HG03135 (cell line): ENCODE measurements around the gene PPAT.
"Not testable (repeated sequence)": the region's sequence is repeated elsewhere in the genome, so short reads cannot be mapped to it uniquely, and the experiment has no call there.

Experiments
- ATAC-seq: cut with Tn5 transposase; IDR thresholded peaks from one replicate; pipeline ENCODE4 v1.9.1; 2021; ENCODE audit warnings: mild to moderate bottlenecking, moderate library complexity; ENCODE audit not compliant: unreplicated experiment

PPAT gene

DNA sequence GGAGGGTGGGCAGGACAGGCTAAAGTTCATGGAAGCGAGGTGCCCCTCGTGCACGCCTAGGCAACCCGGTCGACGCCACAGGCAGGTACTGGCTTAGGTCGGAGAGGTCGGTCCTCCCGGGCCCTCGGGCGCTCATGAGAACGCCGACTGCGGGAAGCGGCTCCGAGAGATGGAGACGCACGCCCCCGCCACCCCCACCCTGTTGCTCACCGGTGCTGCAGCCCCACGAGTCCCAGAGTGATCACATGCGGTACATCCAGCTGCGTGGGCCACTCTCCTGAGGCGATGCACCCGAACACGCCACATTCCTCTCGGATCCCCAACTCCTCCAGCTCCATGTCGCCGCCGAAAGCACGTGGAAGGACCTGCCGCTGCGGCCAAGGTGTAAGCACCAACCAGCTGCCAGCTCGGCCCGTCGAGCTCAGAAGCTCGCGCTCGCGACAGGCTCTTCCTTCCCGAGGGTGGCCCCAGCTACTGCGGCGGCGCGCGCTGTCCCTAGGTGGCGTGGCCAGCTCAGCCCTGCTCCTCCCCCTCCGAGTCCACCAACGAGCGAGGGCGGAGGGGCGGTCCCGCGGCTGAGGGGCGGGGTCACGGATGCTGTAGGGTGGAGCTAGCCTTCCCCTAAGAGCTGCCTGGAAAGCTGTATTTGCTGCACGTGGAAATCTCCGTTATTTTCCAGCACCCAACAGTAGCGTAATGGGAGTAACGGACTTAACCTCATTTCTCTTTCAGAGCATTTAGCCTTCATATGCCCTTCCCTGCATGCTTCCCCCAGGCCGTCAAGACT, at the start of gene PPAT:
PPAT (minus strand) TSS at position 476 of the 787 bp plus-strand sequence; CDS start at position 338, 138 bp downstream.
- ATAC-seq = peak; percentile 80

DNA sequence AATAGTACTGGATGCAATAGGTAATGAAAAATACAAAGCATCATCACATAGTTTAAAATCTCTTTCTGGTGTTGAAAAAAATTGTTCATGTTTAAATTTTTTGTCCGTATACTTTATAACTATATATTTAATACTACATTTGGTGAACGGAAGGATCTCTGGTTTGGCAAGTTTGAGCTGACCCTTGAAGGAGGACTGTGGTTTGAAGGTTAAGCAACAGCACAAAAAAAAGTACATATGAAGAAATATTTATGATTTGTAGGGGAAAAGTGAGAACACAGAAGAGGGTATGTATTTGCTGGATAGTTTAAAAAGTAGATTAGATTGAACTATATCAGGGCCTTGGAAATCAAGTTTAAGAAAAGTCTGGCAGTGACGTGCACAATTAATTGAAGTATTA, 45.3 kb upstream of the PPAT start:
- ATAC-seq = no peak

DNA sequence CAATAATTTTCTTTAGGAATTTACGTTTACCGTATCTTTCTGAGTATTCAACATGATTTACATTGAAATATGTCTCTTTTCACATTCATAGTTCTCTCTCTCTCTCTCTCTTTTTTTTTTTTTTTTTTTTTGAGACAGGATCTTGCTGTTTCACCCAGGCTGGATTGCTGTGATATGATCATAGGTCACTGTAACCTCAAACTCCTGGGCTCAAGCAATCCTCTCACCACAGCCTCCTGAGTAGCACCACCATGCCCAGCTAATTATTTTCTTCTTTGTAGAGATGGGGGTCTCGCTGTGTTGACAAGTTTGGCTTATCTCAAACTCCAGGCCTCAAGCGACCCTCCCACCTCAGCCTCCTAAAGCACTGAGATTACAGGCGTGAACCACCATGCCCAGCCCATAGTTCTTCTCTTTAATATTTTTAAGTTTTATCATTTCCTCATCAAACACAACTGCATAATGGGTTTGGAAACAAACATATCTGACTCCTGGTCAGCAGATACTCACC, 41.8 kb upstream of the PPAT start:
- ATAC-seq = no peak

DNA sequence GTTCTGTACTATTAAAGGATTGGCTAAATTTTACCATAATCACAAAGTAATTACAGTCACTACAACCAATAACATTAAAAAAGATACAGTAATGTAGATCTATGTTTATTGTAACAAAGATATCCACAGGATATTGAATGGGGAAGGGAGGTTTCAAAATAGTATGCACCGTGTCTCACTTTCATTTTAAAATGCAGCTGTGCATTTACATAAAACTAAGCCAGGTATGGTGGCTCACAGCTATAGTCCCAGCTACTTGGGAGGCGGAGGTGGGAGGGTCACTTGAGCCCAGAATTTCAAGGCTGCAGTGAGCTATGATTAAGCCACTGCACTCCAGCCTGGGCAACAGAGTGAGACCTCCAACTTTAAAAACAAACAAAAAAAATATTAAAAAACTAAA, 40.5 kb upstream of the PPAT start:
- peak; percentile 85 for ATAC-seq

DNA sequence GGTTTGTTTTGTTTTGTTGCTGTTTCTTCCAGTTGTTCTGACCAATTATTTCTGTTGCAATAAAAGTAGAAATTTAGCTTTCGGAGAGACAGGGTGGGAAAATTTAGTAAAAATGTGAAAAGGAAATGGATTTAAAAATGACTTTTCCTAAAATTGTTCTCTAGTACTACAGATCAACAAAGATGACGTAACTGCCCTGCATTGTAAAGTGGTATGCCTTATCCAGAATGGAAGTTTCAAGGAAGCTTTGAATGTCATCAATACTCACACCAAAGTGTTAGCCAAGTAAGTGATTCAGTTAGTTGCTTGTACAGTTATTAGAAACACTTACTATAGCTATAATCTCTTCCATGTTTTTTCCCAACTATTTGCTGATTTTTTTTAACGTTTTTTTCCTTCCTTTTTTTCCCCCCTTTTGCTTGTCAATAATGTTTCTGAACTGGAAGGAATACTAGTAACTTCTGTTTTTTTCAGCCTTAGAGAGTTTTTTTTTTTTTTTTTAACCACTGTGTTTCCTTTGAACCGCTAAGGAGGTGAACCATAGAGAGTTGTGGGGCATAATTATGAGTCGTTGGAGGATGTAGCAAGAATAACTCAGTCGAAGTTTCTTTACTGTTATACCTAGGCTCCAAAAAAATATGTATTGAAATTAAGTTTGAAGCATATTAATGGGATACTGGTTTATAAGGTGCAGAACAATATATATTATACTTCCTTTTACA, 34.2 kb upstream of the PPAT start:
- no peak for ATAC-seq

DNA sequence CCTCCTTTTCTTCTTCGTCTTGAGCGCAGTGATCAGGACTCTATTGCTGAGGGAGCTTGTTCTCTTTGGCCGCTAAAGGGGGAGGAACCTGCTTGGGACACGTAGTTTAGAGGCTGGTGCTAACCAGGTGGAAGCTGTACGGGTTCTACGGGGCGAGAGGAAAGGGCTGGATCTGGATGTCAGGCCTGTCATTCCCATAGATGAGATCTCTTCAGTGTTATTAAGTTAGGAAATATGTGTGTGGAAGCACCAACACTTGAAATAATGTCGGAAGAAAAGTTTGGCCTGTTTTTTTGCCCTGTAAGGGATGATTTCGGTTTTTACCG, 32.6 kb upstream of the PPAT start:
- ATAC-seq = peak; percentile 38

DNA sequence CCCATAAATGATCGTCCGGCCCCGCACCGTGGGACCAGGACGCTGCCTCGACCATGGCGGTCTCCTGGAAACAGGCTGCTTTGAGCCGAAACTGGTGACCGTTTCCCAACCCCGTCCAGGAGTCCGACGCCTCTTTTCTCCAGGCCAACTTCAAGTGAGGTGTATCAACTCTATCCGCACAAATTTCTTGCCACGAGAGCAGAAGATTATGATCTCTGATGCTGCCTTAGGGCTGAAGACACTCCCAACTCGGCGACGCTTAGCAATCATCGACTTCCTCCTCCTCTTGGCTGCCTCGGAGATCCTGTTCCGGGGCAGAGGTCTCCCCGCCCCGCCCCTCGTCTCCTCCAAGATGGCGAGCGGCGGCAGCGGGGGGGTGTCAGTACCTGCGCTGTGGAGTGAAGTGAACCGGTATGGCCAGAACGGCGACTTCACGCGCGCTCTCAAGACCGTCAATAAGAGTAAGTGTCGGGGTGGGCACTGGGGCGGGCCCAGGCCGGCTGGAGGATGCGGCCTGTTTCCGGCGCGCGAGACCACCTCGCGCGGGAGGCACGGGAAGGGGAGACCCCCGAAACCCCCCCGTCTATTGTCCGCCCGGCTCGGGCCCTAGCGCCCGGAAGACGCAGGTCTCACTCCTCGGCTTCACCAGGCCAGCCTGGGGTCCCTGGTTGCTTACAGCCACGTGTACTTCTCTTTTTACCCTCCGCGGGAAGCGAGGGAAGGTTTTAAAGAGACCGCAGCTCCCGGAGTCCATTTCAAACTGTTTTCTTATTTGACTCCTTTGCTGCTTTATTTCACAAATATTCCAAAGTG, 32.1 kb upstream of the PPAT start, which contains the start of gene SRP72:
SRP72 (plus strand) TSS at position 334 of the 813 bp plus-strand sequence; CDS start at position 353, 19 bp downstream.
- peak; percentile 95 for ATAC-seq

DNA sequence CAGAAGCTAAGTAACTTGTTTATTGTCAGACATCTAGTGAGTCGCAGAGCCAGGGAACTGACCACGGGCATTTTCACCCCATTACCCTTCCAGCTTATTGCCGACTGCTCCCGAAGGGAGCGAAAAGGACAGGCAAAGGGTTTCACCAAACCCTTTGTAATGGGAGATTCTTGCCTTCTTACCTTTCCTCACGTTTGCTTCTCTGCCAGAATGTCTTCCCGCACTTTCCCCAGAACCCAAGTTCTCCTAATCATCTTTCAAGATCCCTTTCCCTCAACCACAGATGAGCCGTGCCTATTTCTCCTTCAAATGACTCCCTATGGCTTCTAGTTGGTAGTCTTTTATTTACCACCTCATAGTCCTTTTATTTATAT, 31.5 kb upstream of the PPAT start:
- no peak for ATAC-seq

DNA sequence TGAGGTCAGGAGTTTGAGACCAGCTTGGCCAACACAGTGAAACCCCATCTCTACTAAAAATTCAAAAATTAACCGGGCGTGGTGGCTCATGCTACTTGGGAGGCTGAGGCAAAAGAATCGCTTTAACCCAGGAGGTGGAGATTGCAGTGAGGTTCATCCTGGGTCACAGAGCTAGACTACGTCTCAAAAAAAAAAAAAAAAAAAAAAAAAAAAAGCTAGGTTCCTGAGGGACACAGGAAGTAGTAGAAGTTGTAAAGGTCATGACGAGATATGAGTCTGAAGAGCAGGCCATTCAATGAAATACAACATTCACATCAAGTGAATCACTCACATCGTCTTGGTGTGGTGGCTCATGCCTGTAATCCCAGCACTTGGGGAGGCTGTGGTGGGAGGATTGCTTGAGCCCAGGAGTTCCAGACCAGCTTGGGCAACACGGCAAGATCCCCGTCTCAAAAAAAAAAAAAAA, 30.9 kb upstream of the PPAT start:
- not testable (repeated sequence) for ATAC-seq

DNA sequence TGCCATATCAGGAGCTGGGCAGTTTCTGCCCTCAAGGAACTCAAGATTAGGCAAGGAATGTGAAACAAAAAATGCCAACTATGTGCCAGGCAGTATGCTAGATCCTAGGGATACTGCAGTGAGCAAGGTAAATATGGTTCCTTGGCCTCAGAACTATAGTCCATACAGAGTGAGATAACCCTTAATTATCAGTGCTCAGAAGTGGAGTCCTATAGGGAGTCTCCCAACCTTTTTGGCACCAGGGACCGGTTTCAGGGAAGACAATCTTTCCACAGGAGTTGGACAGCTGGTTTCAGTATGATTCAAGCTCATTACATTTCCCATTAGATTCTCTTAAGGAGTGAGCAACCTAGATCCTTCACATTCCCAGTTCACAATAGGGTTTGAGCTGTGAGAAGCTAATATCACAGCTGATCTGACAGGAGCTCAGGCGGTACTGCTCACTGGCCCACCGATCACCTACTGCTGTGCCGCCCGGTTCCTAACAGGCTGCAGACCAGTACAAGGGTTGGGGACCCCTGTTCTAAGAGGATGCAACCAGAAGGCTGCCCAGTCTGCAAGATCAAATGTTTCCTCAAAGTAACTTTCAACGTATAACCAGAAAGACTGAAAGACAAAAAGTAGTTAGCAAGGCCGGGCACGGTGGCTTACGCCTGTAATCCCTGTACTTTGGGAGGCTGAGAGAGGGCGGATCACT, 30.3 kb upstream of the PPAT start:
- ATAC-seq = no peak

DNA sequence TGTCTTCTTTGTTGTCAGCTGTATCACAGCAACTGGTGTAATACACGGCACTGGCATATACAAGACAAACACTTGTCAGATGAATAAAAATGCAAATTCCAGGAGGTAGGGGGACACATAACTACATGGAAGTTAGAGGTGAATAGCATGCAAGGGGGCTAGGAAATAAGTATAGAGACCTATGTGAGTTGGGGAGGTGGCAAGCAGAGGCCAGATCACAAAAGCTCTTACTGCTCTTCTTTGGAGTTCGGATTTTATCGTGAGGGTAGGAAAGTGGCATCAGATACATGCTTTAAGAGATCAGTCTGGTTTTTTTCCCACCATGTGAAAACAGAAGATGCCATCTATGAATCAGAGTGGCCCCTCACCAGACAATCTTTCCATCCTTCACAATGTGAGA, 29.2 kb upstream of the PPAT start:
- no peak for ATAC-seq

DNA sequence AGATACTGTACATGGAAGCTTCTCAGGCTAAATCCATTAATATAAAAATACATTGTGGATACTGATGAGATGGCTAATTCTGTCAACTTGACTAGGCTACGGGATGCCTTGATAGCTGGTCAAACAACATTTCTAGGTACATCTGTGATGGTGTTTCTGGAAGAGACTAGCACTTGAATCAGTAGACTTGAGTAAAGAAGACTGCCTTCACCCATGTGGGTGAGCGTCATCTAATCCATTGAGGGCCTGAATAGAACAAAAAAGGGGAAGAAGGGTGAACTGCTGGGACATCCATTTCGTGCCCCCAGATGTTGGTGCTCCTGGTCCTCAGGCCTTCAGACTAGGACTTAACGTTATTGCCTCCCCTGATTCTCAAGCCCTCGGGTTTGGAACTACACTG, 28.3 kb upstream of the PPAT start:
- no peak for ATAC-seq

DNA sequence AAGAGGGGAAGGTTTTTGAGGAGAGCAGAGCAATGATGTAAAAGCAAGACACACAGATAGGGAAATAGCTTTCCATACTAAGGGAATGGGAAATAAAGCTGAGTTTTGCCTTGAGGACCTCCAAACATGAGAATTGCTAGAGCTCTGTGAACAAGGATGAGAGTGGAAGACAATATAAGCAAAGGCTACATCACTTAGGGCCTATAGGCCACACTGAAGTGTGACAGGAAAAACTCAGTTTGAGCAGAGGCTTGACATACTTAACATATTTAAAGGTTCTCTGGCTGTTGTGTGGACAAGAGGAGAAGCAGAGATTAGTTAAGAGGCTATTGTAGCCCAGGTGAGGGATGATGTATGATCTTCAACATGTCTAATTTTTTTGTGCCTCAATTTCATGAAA, 26.7 kb upstream of the PPAT start:
- no peak for ATAC-seq

DNA sequence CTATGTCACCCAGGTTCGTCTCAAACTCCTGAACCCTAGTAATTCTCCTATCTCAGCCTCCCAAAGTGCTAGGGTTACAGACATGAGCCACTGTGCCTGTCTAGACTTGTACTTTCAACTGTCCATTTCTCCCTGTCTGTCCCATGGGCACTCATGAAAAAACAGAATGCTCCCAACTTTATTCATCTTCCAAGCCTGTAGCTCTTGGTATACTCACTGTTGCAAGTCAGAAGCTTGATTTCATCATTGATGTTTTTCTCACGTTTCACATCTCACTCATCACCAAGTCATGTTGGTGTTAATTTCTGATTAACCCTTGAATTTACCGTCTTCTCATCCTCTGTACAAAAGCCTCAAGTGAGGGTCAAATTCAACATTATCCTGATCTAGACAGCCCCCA, 24.7 kb upstream of the PPAT start:
- no peak for ATAC-seq

DNA sequence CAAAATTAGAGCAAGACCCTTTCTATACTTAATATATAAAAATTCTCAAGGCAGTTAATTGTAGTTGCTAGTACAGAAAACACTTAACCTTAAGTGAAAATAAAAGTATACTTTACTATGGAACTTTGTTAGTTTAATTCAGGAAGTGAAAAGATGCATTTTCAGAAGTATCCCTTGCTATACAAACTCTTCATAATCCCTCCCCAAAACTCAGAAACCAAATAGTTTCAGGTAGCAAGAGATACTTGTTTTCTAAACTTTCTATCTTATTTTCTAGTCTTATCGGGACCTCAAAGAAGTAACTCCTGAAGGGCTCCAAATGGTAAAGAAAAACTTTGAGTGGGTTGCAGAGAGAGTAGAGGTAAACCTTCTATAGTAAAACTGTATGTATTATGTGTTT, 14.9 kb upstream of the PPAT start:
- no peak for ATAC-seq

DNA sequence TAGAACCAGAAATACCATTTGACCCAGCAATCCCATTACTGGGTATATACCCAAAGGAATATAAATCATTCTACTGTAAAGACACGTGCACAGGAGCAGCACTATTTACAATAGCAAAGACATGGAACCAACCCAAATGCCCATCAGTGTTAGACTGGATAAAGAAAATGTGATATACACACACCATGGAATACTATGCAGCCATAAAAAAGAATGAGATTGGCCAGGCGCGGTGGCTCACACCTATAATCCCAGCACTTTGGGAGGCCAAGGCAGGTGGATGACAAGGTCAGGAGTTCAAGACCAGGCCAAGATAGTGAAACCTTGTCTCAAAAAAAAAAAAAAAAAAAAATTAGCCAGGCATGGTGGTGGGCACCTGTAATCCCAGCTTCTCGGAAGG, 14.1 kb upstream of the PPAT start:
- ATAC-seq = not testable (repeated sequence)

DNA sequence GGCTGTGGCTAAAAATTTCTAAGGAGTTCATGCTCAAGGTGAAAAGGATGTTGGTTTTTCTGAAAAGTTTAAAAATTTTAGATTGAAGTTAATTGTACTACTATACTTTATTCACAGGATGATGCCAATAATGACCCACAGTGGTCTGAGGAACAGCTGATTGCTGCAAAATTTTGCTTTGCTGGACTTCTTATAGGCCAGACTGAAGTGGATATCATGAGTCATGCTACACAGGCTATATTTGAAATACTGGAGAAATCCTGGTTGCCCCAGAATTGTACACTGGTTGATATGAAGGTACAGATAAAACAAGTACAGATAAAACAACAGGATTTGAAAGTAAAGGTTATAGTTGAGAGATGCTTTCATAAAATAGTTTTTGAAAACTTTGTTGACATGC, 12.9 kb upstream of the PPAT start:
- no peak for ATAC-seq

DNA sequence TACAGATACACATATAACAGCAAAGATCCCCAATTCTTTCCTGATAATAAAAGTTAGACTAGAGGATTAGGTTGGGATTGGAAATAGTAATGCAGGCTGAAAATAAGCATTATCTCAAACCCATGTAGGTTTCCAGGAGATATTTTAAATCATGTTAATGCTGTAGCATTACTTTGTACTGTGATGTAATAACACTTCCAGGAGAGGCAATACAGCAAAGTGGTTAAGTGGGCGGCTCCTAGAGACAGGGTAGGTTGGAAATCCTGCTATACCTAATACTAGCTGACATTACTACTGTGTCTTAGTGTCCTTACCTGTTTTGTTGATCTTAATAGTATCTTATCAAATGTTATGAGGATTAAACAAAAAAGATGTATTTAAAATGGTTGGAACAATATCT, 10.3 kb upstream of the PPAT start:
- ATAC-seq = no peak

DNA sequence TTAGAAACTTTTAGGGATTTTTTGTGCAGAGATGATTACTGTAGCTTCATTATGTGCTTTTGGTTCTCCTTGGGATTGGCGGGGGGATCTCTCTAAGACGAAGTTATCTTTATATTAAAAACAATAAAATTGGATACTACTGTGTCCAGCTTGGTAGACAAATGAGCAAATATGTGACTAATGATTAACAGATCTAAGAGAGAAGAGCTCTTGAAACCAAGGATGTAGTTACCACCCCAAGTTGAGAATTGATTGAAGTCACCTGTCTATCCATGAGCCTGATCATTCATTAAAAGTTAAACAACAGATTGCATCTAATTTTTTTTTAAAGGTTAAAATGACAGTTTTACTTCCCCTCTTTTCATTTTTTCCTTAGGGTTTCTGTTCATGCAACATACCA, 9.3 kb upstream of the PPAT start:
- no peak for ATAC-seq

DNA sequence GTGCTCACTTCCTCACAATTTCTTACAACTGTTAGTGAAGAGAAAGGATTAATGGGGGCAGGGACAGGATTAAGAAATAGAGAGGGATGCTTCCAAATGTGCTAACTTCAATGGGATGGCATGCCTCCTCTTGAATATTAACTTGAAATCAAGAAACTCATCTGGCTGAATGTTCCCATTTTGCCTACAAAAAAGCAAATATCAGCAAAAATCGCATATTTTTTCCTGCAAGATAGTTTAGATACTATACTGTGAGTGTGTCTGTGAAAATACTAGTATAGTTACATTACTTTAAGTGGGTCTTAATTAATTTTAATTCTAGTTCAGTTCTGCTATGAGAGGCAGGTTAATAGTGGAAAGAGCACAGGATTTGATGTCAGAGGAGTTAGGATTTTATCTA, 5.6 kb upstream of the PPAT start:
- ATAC-seq = no peak

DNA sequence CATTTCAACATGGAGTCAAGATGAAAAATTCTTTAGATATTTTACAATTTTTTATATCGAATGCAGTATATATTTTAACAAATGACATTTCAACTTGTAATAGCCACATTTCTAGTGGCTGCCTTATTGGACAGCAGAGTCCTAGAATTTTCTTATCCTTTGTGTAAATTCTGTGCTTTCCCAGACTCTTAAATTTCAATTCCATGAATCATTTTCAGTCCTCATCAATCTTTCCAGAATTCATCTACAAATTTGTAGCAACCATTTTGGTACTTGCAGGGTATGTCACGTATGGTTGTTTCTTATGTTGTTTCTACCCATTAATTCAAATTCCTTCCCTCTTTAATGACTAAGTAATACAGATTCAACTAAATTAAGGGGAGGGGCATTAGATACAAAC, 3.4 kb upstream of the PPAT start:
- ATAC-seq = no peak
